ENCODE results near the gene NPHP4. TPM values are rescaled to one million over a fixed set of nuclear protein-coding genes. Genes with fewer than 3 reads are reported as not detected.

NPHP4 gene
- total and polyA plus RNA-seq, 9 of the 15 experiments (the other 6 are each of a cell fraction or from before 2014, with no cell fraction given), result 0.52 to 26.2 (median 6.7) TPM

DNA sequence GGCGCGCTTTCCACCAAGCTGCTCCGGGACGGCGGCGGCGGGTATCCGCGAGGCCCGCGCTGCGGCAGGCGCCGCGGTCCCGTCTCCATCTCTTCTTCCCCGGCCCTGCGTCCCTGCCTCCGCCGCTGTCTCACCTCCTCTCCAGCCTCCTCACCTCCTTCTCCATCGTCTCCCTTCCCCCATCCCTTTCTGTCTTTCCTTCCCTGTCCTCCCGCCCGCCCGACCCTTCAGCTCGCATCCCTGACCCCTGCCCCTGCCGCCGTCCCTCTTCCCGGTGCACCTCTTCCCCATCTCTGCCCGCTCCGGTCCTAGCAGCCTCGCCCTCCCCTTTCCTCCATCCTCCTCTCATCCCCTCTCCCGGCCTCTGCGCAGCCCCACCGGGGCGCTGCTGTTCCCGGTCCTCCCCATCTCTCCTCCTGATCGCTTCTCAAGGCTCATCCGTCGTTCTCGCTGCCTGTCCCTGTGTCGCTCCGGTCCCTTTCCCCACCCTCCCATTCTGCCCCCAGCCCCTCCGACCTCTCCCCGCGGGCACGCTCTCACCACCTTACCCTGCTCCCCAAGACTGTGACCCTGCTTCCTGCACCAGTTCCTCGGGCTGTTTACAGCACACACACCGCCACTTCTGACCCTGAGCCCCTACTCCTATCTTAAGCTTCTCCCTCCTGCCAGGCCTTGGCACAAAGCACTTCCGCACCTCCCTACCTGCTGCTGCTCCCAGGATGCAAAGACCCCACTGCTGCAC is 760 bp upstream of the NPHP4 start:
- 1% methylated on average over 26 of the region's 49 CpGs for WGBS (ENCODE audit: insufficient coverage, low coverage, missing lambda C conversion rate)
- POLR2A ChIA-PET, result interaction anchor here (0.5 to 1.5 kb wide), 16 partner anchors 9 to 131 kb away, joined by 3 to 11 read pairs (median 4); no protein-coding TSS in a partner anchor
- H4K20me1 ChIP-seq (replicated peaks; ENCODE audit: control insufficient read depth, insufficient read depth, low read length), result peaks cover 3% of the 10 kb centered on the region
- no TSS peak for BruUV-seq (replicated peaks)
- H3K4me2 ChIP-seq (ENCODE audit: insufficient read depth, low read length), result peak overlapping the region; percentile 91
- CTCF ChIA-PET (ENCODE audit: low intra/inter-chr PET ratio), result interaction anchor here (0.5 kb wide), 1 partner anchor 236 kb away, joined by 3 read pairs; no protein-coding TSS in a partner anchor
- H3K9me3 ChIP-seq (replicated peaks; ENCODE audit: control insufficient read depth, insufficient read depth, low read depth, low read length), result no peaks in the 10 kb centered on the region
- peaks cover 18 to 60% of the 10 kb centered on the region in 2 experiments; a peak in 4 of 5 replicates for H3K4me1 ChIP-seq (replicated peaks in 1 of 2; ENCODE audit: control insufficient read depth in 2 of 2, insufficient read depth in 2 of 2, low read length in 2 of 2)
- FAIRE-seq (peak; percentile 23), DNase-seq (ENCODE audit: extremely low read depth in 1 of 4, low spot score in 3 of 4) (peak; percentile 69 to 80 (median 74)), ATAC-seq (peak; percentile 38)
- peak overlapping the region; percentile 65 for H3K27ac ChIP-seq (ENCODE audit: extremely low read depth, low read depth, low read length)
- peaks cover 41% of the 10 kb centered on the region for H3K79me2 ChIP-seq (ENCODE audit: control insufficient read depth, insufficient read depth, low read length)
- H3K36me3 ChIP-seq (ENCODE audit: control insufficient read depth, insufficient read depth, low read length), result peaks cover 19% of the 10 kb centered on the region; the same call in 2 of the 3 replicates
- peak overlapping the region; percentile 64 to 91 for H3K9ac ChIP-seq (ENCODE audit: insufficient read depth in 1 of 2, low read depth in 2 of 2, low read length in 2 of 2)
- H3K4me3 ChIP-seq, result peak overlapping the region; percentile 83
- H2AFZ ChIP-seq (ENCODE audit: low read depth, low read length), result peak overlapping the region; percentile 77
- H3K27me3 ChIP-seq (ENCODE audit: control insufficient read depth in 2 of 2, insufficient read depth in 2 of 2, low read length in 2 of 2), result no peaks in the 10 kb centered on the region
- intact Hi-C loops (cut with micrococcal nuclease) (loop anchor here (2.0 to 5.0 kb wide), 2 partner anchors 76 to 212 kb away; no protein-coding TSS in a partner anchor), in situ Hi-C loops (cut with MboI) (no loop called here)
- peaks cover 12% of the 10 kb centered on the region for H3K9me1 ChIP-seq (ENCODE audit: control insufficient read depth, insufficient read depth, low read length)
- TF ChIP-seq CTBP1 (IDR thresholded peaks at IDR 0.05; ENCODE audit: borderline replicate concordance) (no peak; the same call in 1 of the 2 replicates), ZBTB7A (IDR thresholded peaks at IDR 0.05; ENCODE audit: borderline replicate concordance, control insufficient read depth, low read depth, low read length) (peak; percentile 14; the same call in 1 of the 2 replicates), ZBTB1 (CRISPR knock-in tag; IDR thresholded peaks at IDR 0.05; ENCODE audit: borderline replicate concordance, low read depth) (no peak), HLTF (IDR thresholded peaks at IDR 0.05) (peak; percentile 21; the same call in 1 of the 2 replicates), RBM22 (IDR thresholded peaks at IDR 0.05; ENCODE audit: low read depth, low read length, poor library complexity, severe bottlenecking) (no peak), ELF4 (CRISPR knock-in tag; IDR thresholded peaks at IDR 0.05) (0 out of 2 replicates have a peak, but pooled peaks have one; percentile 8), ARNT (IDR thresholded peaks at IDR 0.05) (no peak), NR2C1 (IDR thresholded peaks at IDR 0.05) (no peak), NR2C1 (tag; IDR thresholded peaks at IDR 0.05) (no peak), MCM3 (IDR thresholded peaks at IDR 0.05) (no peak), ATF1 (CRISPR knock-in tag; IDR thresholded peaks at IDR 0.05) (no peak), ATF1 (tag; IDR thresholded peaks at IDR 0.05) (no peak), BRF1 (IDR thresholded peaks at IDR 0.05; ENCODE audit: borderline replicate concordance, extremely low read depth, insufficient read length) (no peak), ATF7 (IDR thresholded peaks at IDR 0.05) (no peak), ZNF263 (CRISPR knock-in tag; IDR thresholded peaks at IDR 0.05; ENCODE audit: borderline replicate concordance) (peak; percentile 88)
- TF ChIP-seq, protein P1, sequence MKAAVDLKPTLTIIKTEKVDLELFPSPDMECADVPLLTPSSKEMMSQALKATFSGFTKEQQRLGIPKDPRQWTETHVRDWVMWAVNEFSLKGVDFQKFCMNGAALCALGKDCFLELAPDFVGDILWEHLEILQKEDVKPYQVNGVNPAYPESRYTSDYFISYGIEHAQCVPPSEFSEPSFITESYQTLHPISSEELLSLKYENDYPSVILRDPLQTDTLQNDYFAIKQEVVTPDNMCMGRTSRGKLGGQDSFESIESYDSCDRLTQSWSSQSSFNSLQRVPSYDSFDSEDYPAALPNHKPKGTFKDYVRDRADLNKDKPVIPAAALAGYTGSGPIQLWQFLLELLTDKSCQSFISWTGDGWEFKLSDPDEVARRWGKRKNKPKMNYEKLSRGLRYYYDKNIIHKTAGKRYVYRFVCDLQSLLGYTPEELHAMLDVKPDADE (conservative IDR thresholded peaks at IDR 0.05; ENCODE audit: control insufficient read depth, low read depth, low read length), result peak; percentile 83; the same call in 1 of the 2 replicates
- TF ChIP-seq, protein P2, sequence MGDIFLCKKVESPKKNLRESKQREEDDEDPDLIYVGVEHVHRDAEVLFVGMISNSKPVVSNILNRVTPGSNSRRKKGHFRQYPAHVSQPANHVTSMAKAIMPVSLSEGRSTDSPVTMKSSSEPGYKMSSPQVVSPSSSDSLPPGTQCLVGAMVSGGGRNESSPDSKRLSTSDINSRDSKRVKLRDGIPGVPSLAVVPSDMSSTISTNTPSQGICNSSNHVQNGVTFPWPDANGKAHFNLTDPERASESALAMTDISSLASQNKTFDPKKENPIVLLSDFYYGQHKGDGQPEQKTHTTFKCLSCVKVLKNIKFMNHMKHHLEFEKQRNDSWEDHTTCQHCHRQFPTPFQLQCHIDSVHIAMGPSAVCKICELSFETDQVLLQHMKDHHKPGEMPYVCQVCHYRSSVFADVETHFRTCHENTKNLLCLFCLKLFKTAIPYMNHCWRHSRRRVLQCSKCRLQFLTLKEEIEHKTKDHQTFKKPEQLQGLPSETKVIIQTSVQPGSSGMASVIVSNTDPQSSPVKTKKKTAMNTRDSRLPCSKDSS (IDR thresholded peaks at IDR 0.05; ENCODE audit: low read depth, partially characterized antibody), result no peak
- TF ChIP-seq, protein P3, sequence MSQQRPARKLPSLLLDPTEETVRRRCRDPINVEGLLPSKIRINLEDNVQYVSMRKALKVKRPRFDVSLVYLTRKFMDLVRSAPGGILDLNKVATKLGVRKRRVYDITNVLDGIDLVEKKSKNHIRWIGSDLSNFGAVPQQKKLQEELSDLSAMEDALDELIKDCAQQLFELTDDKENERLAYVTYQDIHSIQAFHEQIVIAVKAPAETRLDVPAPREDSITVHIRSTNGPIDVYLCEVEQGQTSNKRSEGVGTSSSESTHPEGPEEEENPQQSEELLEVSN (IDR thresholded peaks at IDR 0.05; ENCODE audit: borderline replicate concordance in 1 of 2, extremely low read depth in 1 of 2, insufficient read depth in 1 of 2, insufficient read length in 1 of 2, low read depth in 1 of 2, low read length in 1 of 2, poor library complexity in 1 of 2, severe bottlenecking in 1 of 2), result peak in 1 of 2 experiments; percentile 7
